Spleen (tissue), 11 donors: Measurements from ENCODE around the gene DEPDC1. TPM values are rescaled to one million over a fixed set of nuclear protein-coding genes. Genes with fewer than 3 reads are reported as not detected.

Experiments
- DNase-seq: peaks from one replicate; pipeline ENCODE4 v3.0.0-alpha.2; 2020
- H3K27ac ChIP-seq, 8 donors: fragments of 200-600 bp; sonication (generic) in 7 of 8; 1 replicate in 4 of 8; 2 replicates in 4 of 8; pipeline versions ENCODE4 v1.5.0 to v1.8.0; 2016 to 2021; ENCODE audit warnings: inconsistent platforms in 4 of 8, mild to moderate bottlenecking in 4 of 8, moderate library complexity in 1 of 8
- H3K27me3 ChIP-seq, 7 donors: fragments of 200-600 bp; sonication (generic) in 6 of 7; replicated peaks in 1 of 7; 1 replicate in 4 of 7; 2 replicates in 3 of 7; pipeline versions ENCODE4 v1.5.0 to v1.8.0; 2016 to 2021; ENCODE audit warnings: inconsistent platforms in 3 of 7, mild to moderate bottlenecking in 1 of 7
- H3K36me3 ChIP-seq, 6 donors: fragments of 200-600 bp; sonication (generic) in 5 of 6; 1 replicate in 4 of 6; 2 replicates in 2 of 6; pipeline versions ENCODE4 v1.5.0 to v1.8.0; 2016 to 2021; ENCODE audit warnings: inconsistent platforms in 2 of 6
- H3K4me1 ChIP-seq, 6 donors: fragments of 200-600 bp; sonication (generic) in 5 of 6; 1 replicate in 3 of 6; 2 replicates in 3 of 6; pipeline versions ENCODE4 v1.5.0 to v1.8.0; 2016 to 2021; ENCODE audit warnings: inconsistent platforms in 3 of 6
- H3K4me3 ChIP-seq, 8 donors: fragments of 200-600 bp; sonication (generic) in 7 of 8; 1 replicate in 4 of 8; 2 replicates in 4 of 8; pipeline versions ENCODE4 v1.5.0 to v1.8.0; 2016 to 2021; ENCODE audit warnings: inconsistent platforms in 4 of 8, mild to moderate bottlenecking in 4 of 8, moderate library complexity in 2 of 8
- H3K9me3 ChIP-seq, 8 donors: fragments of 200-600 bp; sonication (generic) in 7 of 8; 1 replicate in 4 of 8; 2 replicates in 4 of 8; pipeline versions ENCODE4 v1.5.0 to v1.8.0; 2016 to 2021; ENCODE audit warnings: inconsistent platforms in 4 of 8
- POLR2A ChIP-seq, 3 donors: fragments of 450-650 bp; IDR thresholded peaks; one replicate each; pipeline ENCODE4 v1.5.1; 2017; ENCODE audit warnings: antibody characterized with exemption in 3 of 3, mild to moderate bottlenecking in 1 of 3
- POLR2AphosphoS5 ChIP-seq, 3 donors: sonication (generic); formaldehyde crosslinking; IDR thresholded peaks; one replicate each; pipeline ENCODE4 v1.5.1; 2017; ENCODE audit warnings: antibody characterized with exemption in 3 of 3
- WGBS, 5 donors: extraction: QIAGEN DNeasy Blood & Tissue Kit in 3 of 5; methylation state at CpG; one replicate each; pipeline versions ENCODE4 v1.1.5 to v1.1.7; 2013 to 2018; 5-methylcytosine and 5-hydroxymethylcytosine counted together
- intact Hi-C: fragments of 100-400 bp; cut with DNase I; formaldehyde crosslinking; loops from one replicate; pipeline ENCODE4 v1.15.0; 2023; ENCODE audit warnings: low total_unique reads
- polyA plus RNA-seq, 3 donors: library from polyadenylated mRNA; stranded (reverse); fragments of 200-250 nt; gene quantifications; one replicate each; pipeline ENCODE4 v1.2.1, GENCODE V29; 2013
- total RNA-seq, 7 donors: library from RNA; depleted of rRNA in 3 of 7; stranded (reverse); fragments of >200 nt in 3 of 7; fragmentation: NEBNext Ultra II Directional in 4 of 7; extraction: Animal tissue kit (Norgen Biotek cat#: 25700) in 4 of 7; gene quantifications; one replicate each; pipeline versions ENCODE4 v1.1.0 to v1.2.1, GENCODE V29; 2016 to 2021
- TF ChIP-seq, protein P1 (sequence below), 11 experiments: fragments of 200-600 bp in 7 of 11; fragments of 450-650 bp in 4 of 11; sonication (generic) in 4 of 11; IDR thresholded peaks in 8 of 11; conservative IDR thresholded peaks in 3 of 11; 1 replicate in 7 of 11; 2 replicates in 4 of 11; pipeline versions ENCODE4 v1.4.0 to v1.8.0; 2016 to 2021; ENCODE audit warnings: antibody characterized with exemption in 11 of 11, inconsistent platforms in 4 of 11, mild to moderate bottlenecking in 1 of 11
- donor health status: healthy with polysubstance abuse.
- donor health status: DM: no; HTN: no; CAD: no; lungs with moderate emphysema.
- donor health status: DM: no; HTN: no; CAD: no.
- donor health status: Bipolar disorder and iron deficiency.
- donor health status: healthy.
- donor health status: DM: no; HTN: no; CAD: no.
- donor health status: DM: yes; HTN: yes; CAD: no.

DEPDC1 gene
- total and polyA plus RNA-seq, 10 donors = 0.30 to 3.7 (median 1.4) TPM

DNA sequence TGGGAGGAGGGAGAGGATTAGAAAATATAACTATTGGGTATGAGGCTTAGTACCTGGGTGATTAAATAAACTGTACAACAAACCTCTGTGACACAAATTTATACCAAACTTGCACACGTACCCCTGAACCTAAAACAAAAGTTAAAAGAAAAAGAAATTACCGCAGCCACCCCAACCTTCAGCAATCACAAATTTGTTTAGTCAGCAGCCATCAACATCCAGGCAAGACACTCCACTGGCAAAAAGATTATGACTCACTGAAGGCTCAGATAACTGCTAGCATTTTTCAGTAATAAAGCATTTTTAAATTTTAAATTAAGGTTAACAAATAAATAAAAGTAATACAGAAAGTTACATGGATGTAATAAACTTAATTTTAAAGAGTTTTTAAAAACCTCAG is 14.4 kb upstream of the DEPDC1 start:
- peaks cover 0 to 6% (median 0%) of the 10 kb centered on the region in 8 donors for H3K9me3 ChIP-seq
- H3K4me1 ChIP-seq = no peaks in the 10 kb centered on the region
- DNase-seq = no peak
- no peak overlapping the region for H3K27ac ChIP-seq
- intact Hi-C loops = no loop called here
- WGBS, 5 donors = 87 to 94% (median 91%) methylated on average over 2 of the region's 2 CpGs
- no peak for TF ChIP-seq POLR2AphosphoS5 (IDR thresholded peaks at IDR 0.05)
- TF ChIP-seq POLR2A (IDR thresholded peaks at IDR 0.05) = no peak
- TF ChIP-seq, protein P1, sequence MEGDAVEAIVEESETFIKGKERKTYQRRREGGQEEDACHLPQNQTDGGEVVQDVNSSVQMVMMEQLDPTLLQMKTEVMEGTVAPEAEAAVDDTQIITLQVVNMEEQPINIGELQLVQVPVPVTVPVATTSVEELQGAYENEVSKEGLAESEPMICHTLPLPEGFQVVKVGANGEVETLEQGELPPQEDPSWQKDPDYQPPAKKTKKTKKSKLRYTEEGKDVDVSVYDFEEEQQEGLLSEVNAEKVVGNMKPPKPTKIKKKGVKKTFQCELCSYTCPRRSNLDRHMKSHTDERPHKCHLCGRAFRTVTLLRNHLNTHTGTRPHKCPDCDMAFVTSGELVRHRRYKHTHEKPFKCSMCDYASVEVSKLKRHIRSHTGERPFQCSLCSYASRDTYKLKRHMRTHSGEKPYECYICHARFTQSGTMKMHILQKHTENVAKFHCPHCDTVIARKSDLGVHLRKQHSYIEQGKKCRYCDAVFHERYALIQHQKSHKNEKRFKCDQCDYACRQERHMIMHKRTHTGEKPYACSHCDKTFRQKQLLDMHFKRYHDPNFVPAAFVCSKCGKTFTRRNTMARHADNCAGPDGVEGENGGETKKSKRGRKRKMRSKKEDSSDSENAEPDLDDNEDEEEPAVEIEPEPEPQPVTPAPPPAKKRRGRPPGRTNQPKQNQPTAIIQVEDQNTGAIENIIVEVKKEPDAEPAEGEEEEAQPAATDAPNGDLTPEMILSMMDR (IDR thresholded peaks at IDR 0.05 in 8 of 11, conservative IDR thresholded peaks at IDR 0.05 in 3 of 11) = no peak
- H3K27me3 ChIP-seq = no peaks in the 10 kb centered on the region
- no peaks in the 10 kb centered on the region for H3K36me3 ChIP-seq
- no peak overlapping the region for H3K4me3 ChIP-seq

DNA sequence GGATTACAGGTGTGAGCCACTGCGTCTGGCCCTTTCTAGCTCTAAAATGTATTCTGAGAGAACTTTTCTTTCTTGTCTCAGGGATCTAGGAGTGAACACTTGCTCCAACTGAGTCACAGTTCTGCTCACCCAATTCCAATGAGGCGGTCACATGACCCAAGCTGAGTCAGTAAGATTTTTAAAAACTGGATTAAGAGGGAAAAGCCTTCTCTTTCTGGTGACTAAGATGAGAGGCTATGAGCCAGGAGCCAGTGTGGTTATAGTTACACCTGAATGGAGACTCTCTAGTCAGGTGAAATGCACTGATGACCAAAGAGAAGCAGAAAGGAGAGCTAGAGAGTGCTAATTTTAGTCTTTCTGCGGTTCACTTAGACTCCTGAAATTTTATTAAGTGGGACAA is 9.5 kb upstream of the DEPDC1 start:
- H3K4me1 ChIP-seq = no peaks in the 10 kb centered on the region
- H3K27ac ChIP-seq = no peak overlapping the region
- H3K27me3 ChIP-seq = no peaks in the 10 kb centered on the region
- no peaks in the 10 kb centered on the region for H3K36me3 ChIP-seq
- no peak for TF ChIP-seq POLR2AphosphoS5 (IDR thresholded peaks at IDR 0.05)
- TF ChIP-seq POLR2A (IDR thresholded peaks at IDR 0.05) = no peak
- TF ChIP-seq, protein P1 (IDR thresholded peaks at IDR 0.05 in 8 of 11, conservative IDR thresholded peaks at IDR 0.05 in 3 of 11) = no peak
- no peak overlapping the region for H3K4me3 ChIP-seq
- DNase-seq = no peak
- intact Hi-C loops = no loop called here
- H3K9me3 ChIP-seq = peaks cover 0 to 17% (median 9%) of the 10 kb centered on the region in 8 donors
- WGBS, 5 donors = 92 to 97% (median 95%) methylated on average over 3 of the region's 3 CpGs

DNA sequence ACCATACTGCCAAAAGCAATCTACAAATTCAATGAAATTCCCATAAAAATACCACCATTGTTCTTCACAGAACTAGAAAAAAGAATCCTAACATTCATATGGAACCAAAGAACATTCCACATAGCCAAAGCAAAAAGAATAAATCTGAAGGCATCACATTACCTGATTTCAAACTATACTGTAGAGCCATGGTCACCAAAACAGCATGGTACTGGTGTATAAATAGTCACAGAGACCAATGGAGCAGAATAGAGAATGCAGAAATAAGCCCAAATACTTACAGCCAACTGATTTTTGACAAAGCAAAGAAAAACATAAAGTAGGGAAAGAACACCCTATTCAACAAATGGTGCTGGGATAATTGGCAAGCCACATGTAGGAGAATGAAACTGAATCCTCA is 6.2 kb upstream of the DEPDC1 start:
- DNase-seq = no peak
- Histone ChIP-seq H3K4me3 (no peak overlapping the region), H3K27me3 (no peaks in the 10 kb centered on the region), H3K4me1 (no peaks in the 10 kb centered on the region), H3K9me3 (peaks cover 0 to 17% (median 9%) of the 10 kb centered on the region in 8 donors), H3K36me3 (no peaks in the 10 kb centered on the region), H3K27ac (no peak overlapping the region)
- intact Hi-C loops = no loop called here
- TF ChIP-seq, protein P1 (IDR thresholded peaks at IDR 0.05 in 8 of 11, conservative IDR thresholded peaks at IDR 0.05 in 3 of 11) = no peak
- TF ChIP-seq POLR2A (IDR thresholded peaks at IDR 0.05) (no peak), POLR2AphosphoS5 (IDR thresholded peaks at IDR 0.05) (no peak)

DNA sequence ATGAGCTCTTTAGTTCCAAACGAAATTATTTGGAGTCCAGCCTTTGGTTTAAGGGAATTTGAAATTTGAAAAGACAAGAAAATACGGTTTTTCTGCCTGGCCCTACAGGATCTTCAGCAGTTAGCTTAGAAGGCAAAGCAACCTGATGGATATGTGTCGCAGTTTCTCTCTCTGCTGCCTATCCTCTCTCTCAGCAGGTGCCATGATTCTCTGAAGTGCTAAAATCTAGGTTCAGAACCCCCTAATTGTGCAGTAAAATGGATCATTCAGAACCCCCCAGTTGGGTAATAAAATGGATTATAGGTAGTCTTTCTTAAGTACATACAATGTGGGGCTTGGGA is 446 bp upstream of the DEPDC1 start:
- Histone ChIP-seq H3K9me3 (peaks cover 0 to 4% (median 0%) of the 10 kb centered on the region in 8 donors), H3K4me3 (peak overlapping the region; percentile 54 to 79 (median 64)), H3K36me3 (no peaks in the 10 kb centered on the region), H3K4me1 (peaks cover 0 to 30% (median 20%) of the 10 kb centered on the region in 6 donors), H3K27ac (peak overlapping the region in 3 of 8 donors; percentile 6 to 53 (median 43)), H3K27me3 (peaks cover 0 to 16% (median 0%) of the 10 kb centered on the region in 7 donors)
- intact Hi-C loops = no loop called here
- TF ChIP-seq, protein P1 (IDR thresholded peaks at IDR 0.05 in 8 of 11, conservative IDR thresholded peaks at IDR 0.05 in 3 of 11) = no peak
- WGBS, 5 donors = 5 to 16% (median 7%) methylated on average over 2 to 3 of the region's 3 CpGs
- DNase-seq = no peak
